Glutamatergic neuron (in vitro differentiated cells): ENCODE data around the gene MAPRE2. TPM values are rescaled to one million over a fixed set of nuclear protein-coding genes. Genes with fewer than 3 reads are reported as not detected.

Experiments
- DNase-seq: peaks from one replicate; pipeline ENCODE4 v3.0.0; 2022
- H3K27ac Mint-ChIP-seq: one replicate; pipeline ENCODE4 v1.8.0; 2020; ENCODE audit warnings: mild to moderate bottlenecking, mixed read lengths, inconsistent platforms; ENCODE audit not compliant: unreplicated experiment
- H3K27me3 Mint-ChIP-seq: one replicate; pipeline ENCODE4 v1.8.0; 2020; ENCODE audit warnings: mild to moderate bottlenecking, moderate library complexity, mixed read lengths, inconsistent platforms; ENCODE audit not compliant: unreplicated experiment
- H3K36me3 Mint-ChIP-seq: one replicate; pipeline ENCODE4 v1.8.0; 2020; ENCODE audit warnings: mild to moderate bottlenecking, mixed read lengths, inconsistent platforms; ENCODE audit not compliant: unreplicated experiment
- H3K4me1 Mint-ChIP-seq: one replicate; pipeline ENCODE4 v1.8.0; 2020; ENCODE audit warnings: mild to moderate bottlenecking, low read depth, mixed read lengths, inconsistent platforms; ENCODE audit not compliant: unreplicated experiment
- H3K4me3 Mint-ChIP-seq: one replicate; pipeline ENCODE4 v1.8.0; 2020; ENCODE audit warnings: mild to moderate bottlenecking, mixed read lengths, inconsistent platforms; ENCODE audit not compliant: unreplicated experiment
- H3K9me3 Mint-ChIP-seq: one replicate; pipeline ENCODE4 v1.8.0; 2020; ENCODE audit warnings: mild to moderate bottlenecking, moderate library complexity, mixed read lengths, inconsistent platforms; ENCODE audit not compliant: unreplicated experiment
- CTCF ChIP-seq: fragments of 200-600 bp; sonication (generic); IDR thresholded peaks from one replicate; pipeline ENCODE4 v1.5.0; 2021; ENCODE audit not compliant: partially characterized antibody, unreplicated experiment
- total RNA-seq: library from RNA; stranded (reverse); fragmentation: NEBNext Ultra II Directional; extraction: Animal tissue kit (Norgen Biotek cat#: 25700); gene quantifications from one replicate; pipeline ENCODE4 v1.2.1, GENCODE V29; 2021; ENCODE audit not compliant: unreplicated experiment

The MAPRE2 gene
- total RNA-seq, 1 donor from 2014 or later, result 127 TPM

- H3K27me3 Mint-ChIP-seq, result peaks cover 2% of the 10 kb centered on the region
- DNase-seq, result no peak
- no peak overlapping the region for H3K27ac Mint-ChIP-seq
- no peak overlapping the region for H3K4me3 Mint-ChIP-seq
- H3K9me3 Mint-ChIP-seq, result peaks cover 1% of the 10 kb centered on the region
- TF ChIP-seq CTCF, result no peak
- no peaks in the 10 kb centered on the region for H3K4me1 Mint-ChIP-seq
- no peaks in the 10 kb centered on the region for H3K36me3 Mint-ChIP-seq
Observed at GRCh38 chr18:35026407-35027061, 14.7 kb upstream of the MAPRE2 start.

DNA sequence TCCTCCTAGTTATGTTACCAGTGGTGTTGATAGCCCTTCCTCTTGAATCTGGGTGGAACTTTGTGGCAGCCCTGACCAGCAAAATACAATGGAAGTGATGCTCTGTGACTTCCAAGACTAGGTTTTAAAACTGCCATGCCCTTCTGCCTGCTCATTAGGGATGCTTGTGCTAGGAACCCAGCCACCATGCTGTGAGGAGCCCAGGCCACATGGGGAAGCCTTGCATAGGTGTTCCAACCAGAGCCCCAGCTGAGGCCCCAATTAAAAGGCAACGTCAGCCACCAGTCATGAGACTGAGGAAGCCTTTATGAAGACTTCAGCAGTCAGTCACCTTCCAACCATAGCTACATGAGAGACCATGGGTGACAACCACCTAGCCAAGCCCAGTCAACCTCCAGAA is 14.0 kb upstream of the MAPRE2 start:
- Mint-ChIP-seq H3K27me3 (peaks cover 2% of the 10 kb centered on the region), H3K27ac (no peak overlapping the region), H3K36me3 (no peaks in the 10 kb centered on the region), H3K4me3 (no peak overlapping the region), H3K4me1 (peaks cover 2% of the 10 kb centered on the region), H3K9me3 (peaks cover 1% of the 10 kb centered on the region)
- DNase-seq, result no peak
- TF ChIP-seq CTCF, result no peak

DNA sequence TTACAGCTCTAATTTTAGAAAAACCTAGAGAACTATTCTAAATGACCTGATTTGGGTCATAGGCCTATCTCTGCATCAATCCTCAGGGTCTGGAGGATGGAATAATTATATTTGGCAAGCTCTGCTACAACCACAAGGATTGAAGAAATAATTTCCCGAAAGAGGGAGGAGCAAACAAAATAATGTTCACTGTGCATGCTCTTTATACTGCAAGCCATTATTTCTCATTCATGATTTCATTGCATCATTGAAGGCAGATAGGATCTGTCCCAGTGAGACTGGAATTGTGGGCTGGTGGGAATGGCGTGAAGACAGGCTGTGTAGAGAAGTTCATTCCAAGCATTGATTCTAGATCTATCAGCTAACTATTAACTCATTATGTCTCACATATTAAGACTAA is 12.7 kb upstream of the MAPRE2 start:
- Mint-ChIP-seq H3K36me3 (no peaks in the 10 kb centered on the region), H3K27ac (no peak overlapping the region), H3K27me3 (peaks cover 2% of the 10 kb centered on the region), H3K4me1 (peaks cover 3% of the 10 kb centered on the region), H3K9me3 (peaks cover 1% of the 10 kb centered on the region), H3K4me3 (no peak overlapping the region)
- no peak for TF ChIP-seq CTCF
- no peak for DNase-seq

- no peak for TF ChIP-seq CTCF
- no peak overlapping the region for H3K27ac Mint-ChIP-seq
- no peaks in the 10 kb centered on the region for H3K36me3 Mint-ChIP-seq
Observed at GRCh38 chr18:35029103-35029502, 12.1 kb upstream of the MAPRE2 start.

DNA sequence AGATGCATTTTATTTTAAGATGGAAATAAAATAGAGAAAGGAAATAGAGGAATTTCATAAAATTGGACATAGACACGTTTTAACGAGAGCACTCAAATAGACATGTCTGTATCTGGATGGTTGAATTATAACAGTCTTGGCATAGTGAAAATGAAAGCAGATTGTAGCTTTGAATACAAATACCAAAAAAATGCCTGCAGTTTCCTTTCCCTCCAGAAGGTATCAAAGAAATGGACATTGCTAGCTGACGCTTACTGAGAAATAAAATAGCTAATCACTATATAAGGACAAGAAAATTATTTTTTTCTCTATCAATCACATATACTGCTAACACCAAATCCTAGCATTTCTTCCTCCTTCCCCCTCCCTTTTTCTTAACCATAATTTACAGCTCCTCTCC is 11.4 kb upstream of the MAPRE2 start:
- Mint-ChIP-seq H3K27ac (no peak overlapping the region), H3K4me1 (peaks cover 3% of the 10 kb centered on the region), H3K27me3 (peaks cover 2% of the 10 kb centered on the region), H3K9me3 (peaks cover 1% of the 10 kb centered on the region), H3K4me3 (no peak overlapping the region), H3K36me3 (no peaks in the 10 kb centered on the region)
- no peak for TF ChIP-seq CTCF
- no peak for DNase-seq

More at GRCh38 chr18:35029103-35029502, 12.1 kb upstream of the MAPRE2 start:
- DNase-seq, result no peak
- Mint-ChIP-seq H3K4me3 (no peak overlapping the region), H3K4me1 (peaks cover 3% of the 10 kb centered on the region), H3K9me3 (peaks cover 1% of the 10 kb centered on the region), H3K27me3 (peaks cover 2% of the 10 kb centered on the region)
